Upper lobe of left lung (tissue), 6 donors: ENCODE data around the gene CNTNAP2. TPM values are rescaled to one million over a fixed set of nuclear protein-coding genes. Genes with fewer than 3 reads are reported as not detected.

Experiments used
- ATAC-seq, 2 donors: fragments of 200-7000 bp; cut with Tn5 transposase; one replicate each; pipeline ENCODE4 v1.9.1; 2022; ENCODE audit warnings: mild to moderate bottlenecking in 2 of 2, moderate library complexity in 2 of 2; ENCODE audit not compliant: low FRiP score in 2 of 2
- DNase-seq, 2 donors: peaks; one replicate each; pipeline ENCODE4 v3.0.0-alpha.2; 2019 to 2020
- H3K27ac ChIP-seq, 4 donors: fragments of 200-600 bp; sonication (generic); one replicate each; pipeline ENCODE4 v1.5.1; 2016 to 2019
- H3K27me3 ChIP-seq, 4 donors: fragments of 200-600 bp; sonication (generic); one replicate each; pipeline ENCODE4 v1.5.1; 2017 to 2019
- H3K36me3 ChIP-seq, 4 donors: fragments of 200-600 bp; sonication (generic); one replicate each; pipeline ENCODE4 v1.5.1; 2016 to 2019
- H3K4me1 ChIP-seq, 4 donors: fragments of 200-600 bp; sonication (generic); one replicate each; pipeline ENCODE4 v1.5.1; 2018 to 2019
- H3K4me3 ChIP-seq, 4 donors: fragments of 200-600 bp; sonication (generic); one replicate each; pipeline ENCODE4 v1.5.1; 2017 to 2019; ENCODE audit warnings: mild to moderate bottlenecking in 2 of 4, moderate library complexity in 1 of 4
- H3K9me3 ChIP-seq, 4 donors: fragments of 200-600 bp; sonication (generic); one replicate each; pipeline ENCODE4 v1.5.1; 2018 to 2019
- CTCF ChIP-seq, 6 experiments: fragments of 450-650 bp in 4 of 6; fragments of 200-600 bp in 2 of 6; sonication (generic) in 2 of 6; IDR thresholded peaks; one replicate each; pipeline ENCODE4 v1.5.1; 2016 to 2019; ENCODE audit warnings: antibody characterized with exemption in 6 of 6
- EP300 ChIP-seq, 4 donors: sonication (generic); formaldehyde crosslinking; IDR thresholded peaks; one replicate each; pipeline ENCODE4 v1.5.1; 2017; ENCODE audit warnings: antibody characterized with exemption in 4 of 4, control low read depth in 2 of 4
- POLR2A ChIP-seq, 4 donors: fragments of 450-650 bp; IDR thresholded peaks; one replicate each; pipeline ENCODE4 v1.5.1; 2016 to 2017; ENCODE audit warnings: antibody characterized with exemption in 4 of 4, mild to moderate bottlenecking in 2 of 4
- POLR2AphosphoS5 ChIP-seq, 2 donors: sonication (generic); formaldehyde crosslinking; IDR thresholded peaks; one replicate each; pipeline ENCODE4 v1.5.1; 2017; ENCODE audit warnings: antibody characterized with exemption in 2 of 2
- WGBS, 2 donors: methylation state at CpG; one replicate each; pipeline ENCODE4 v1.1.5; 2017 to 2018; 5-methylcytosine and 5-hydroxymethylcytosine counted together
- total RNA-seq, 6 donors: library from RNA; depleted of rRNA in 4 of 6; stranded (reverse); fragments of >200 nt in 4 of 6; gene quantifications; one replicate each; pipeline versions ENCODE4 v1.1.0 to v1.2.1, GENCODE V29; 2016 to 2021
- donor health status: DM: no; HTN: no; CAD: no; lungs with moderate emphysema.
- donor health status: DM: no; HTN: yes; CAD: no; lungs with severe emphysema.

Gene CNTNAP2
- total RNA-seq, 6 donors from 2014 or later, result 0.06 to 1.0 (median 0.37) TPM

GRCh38 chr7:147305827-147306226 lies 1189.2 kb downstream of the CNTNAP2 start:
- no peaks in the 10 kb centered on the region for H3K4me1 ChIP-seq
- TF ChIP-seq POLR2AphosphoS5 (IDR thresholded peaks at IDR 0.05), result no peak
- no peak for TF ChIP-seq POLR2A (IDR thresholded peaks at IDR 0.05)
- TF ChIP-seq EP300 (IDR thresholded peaks at IDR 0.05), result no peak
- no peak for TF ChIP-seq CTCF (IDR thresholded peaks at IDR 0.05)
- no peak overlapping the region for H3K4me3 ChIP-seq
- H3K27me3 ChIP-seq, result no peaks in the 10 kb centered on the region
- ATAC-seq (no peak), DNase-seq (no peak)
- no peaks in the 10 kb centered on the region for H3K36me3 ChIP-seq
- H3K9me3 ChIP-seq, result no peaks in the 10 kb centered on the region
- H3K27ac ChIP-seq, result no peak overlapping the region
- WGBS, 2 donors, result 82% methylated on average over 2 of the region's 2 CpGs

- Histone ChIP-seq H3K4me1 (no peaks in the 10 kb centered on the region), H3K27me3 (no peaks in the 10 kb centered on the region), H3K36me3 (no peaks in the 10 kb centered on the region), H3K4me3 (no peak overlapping the region), H3K27ac (no peak overlapping the region), H3K9me3 (no peaks in the 10 kb centered on the region)
- ATAC-seq (no peak), DNase-seq (no peak)
- 56 to 65% methylated on average over 5 of the region's 5 CpGs for WGBS, 2 donors
- TF ChIP-seq POLR2A (IDR thresholded peaks at IDR 0.05) (no peak), EP300 (IDR thresholded peaks at IDR 0.05) (no peak), POLR2AphosphoS5 (IDR thresholded peaks at IDR 0.05) (no peak), CTCF (IDR thresholded peaks at IDR 0.05) (no peak)
These were observed 1191.9 kb downstream of the CNTNAP2 start for GRCh38 chr7:147308539-147308938.

GRCh38 chr7:147311336-147311735 lies 1194.7 kb downstream of the CNTNAP2 start:
- no peak overlapping the region for H3K27ac ChIP-seq
- DNase-seq (no peak), ATAC-seq (no peak)
- H3K4me3 ChIP-seq, result no peak overlapping the region
- no peaks in the 10 kb centered on the region for H3K36me3 ChIP-seq
- no peaks in the 10 kb centered on the region for H3K27me3 ChIP-seq
- no peaks in the 10 kb centered on the region for H3K9me3 ChIP-seq
- TF ChIP-seq EP300 (IDR thresholded peaks at IDR 0.05) (no peak), CTCF (IDR thresholded peaks at IDR 0.05) (no peak), POLR2A (IDR thresholded peaks at IDR 0.05) (no peak), POLR2AphosphoS5 (IDR thresholded peaks at IDR 0.05) (no peak)
- no peaks in the 10 kb centered on the region for H3K4me1 ChIP-seq
- WGBS, 2 donors, result 33 to 63% methylated on average over 1 of the region's 1 CpG

GRCh38 chr7:147321504-147321903 lies 1204.9 kb downstream of the CNTNAP2 start:
- no peaks in the 10 kb centered on the region for H3K27me3 ChIP-seq
- peaks cover 0 to 6% (median 0%) of the 10 kb centered on the region in 4 donors for H3K9me3 ChIP-seq
- DNase-seq, result no peak
- no peak overlapping the region for H3K27ac ChIP-seq
- TF ChIP-seq POLR2AphosphoS5 (IDR thresholded peaks at IDR 0.05) (no peak), EP300 (IDR thresholded peaks at IDR 0.05) (no peak), POLR2A (IDR thresholded peaks at IDR 0.05) (no peak), CTCF (IDR thresholded peaks at IDR 0.05) (no peak)
- H3K4me1 ChIP-seq, result no peaks in the 10 kb centered on the region
- no peaks in the 10 kb centered on the region for H3K36me3 ChIP-seq
- no peak overlapping the region for H3K4me3 ChIP-seq
- 92 to 94% methylated on average over 2 of the region's 2 CpGs for WGBS, 2 donors
- ATAC-seq, result no peak

- WGBS, 2 donors, result 43 to 46% methylated on average over 2 of the region's 2 CpGs
- no peaks in the 10 kb centered on the region for H3K27me3 ChIP-seq
- H3K9me3 ChIP-seq, result no peaks in the 10 kb centered on the region
- H3K27ac ChIP-seq, result no peak overlapping the region
- no peak for DNase-seq
- no peaks in the 10 kb centered on the region for H3K4me1 ChIP-seq
- H3K36me3 ChIP-seq, result no peaks in the 10 kb centered on the region
- no peak for TF ChIP-seq POLR2AphosphoS5 (IDR thresholded peaks at IDR 0.05)
- no peak for TF ChIP-seq EP300 (IDR thresholded peaks at IDR 0.05)
- TF ChIP-seq CTCF (IDR thresholded peaks at IDR 0.05), result no peak
- no peak for TF ChIP-seq POLR2A (IDR thresholded peaks at IDR 0.05)
- no peak overlapping the region for H3K4me3 ChIP-seq
- no peak for ATAC-seq
These were observed 1216.4 kb downstream of the CNTNAP2 start for GRCh38 chr7:147332988-147333387.
